ENCODE measurements around the gene OAT. TPM values are rescaled to one million over a fixed set of nuclear protein-coding genes. Genes with fewer than 3 reads are reported as not detected.
A peak's percentile ranks its signal among the peaks of the same experiment; 100 is the strongest.

OAT gene
- total and polyA plus RNA-seq, 3 donors from 2014 or later = 110 to 129 (median 115) TPM

DNA sequence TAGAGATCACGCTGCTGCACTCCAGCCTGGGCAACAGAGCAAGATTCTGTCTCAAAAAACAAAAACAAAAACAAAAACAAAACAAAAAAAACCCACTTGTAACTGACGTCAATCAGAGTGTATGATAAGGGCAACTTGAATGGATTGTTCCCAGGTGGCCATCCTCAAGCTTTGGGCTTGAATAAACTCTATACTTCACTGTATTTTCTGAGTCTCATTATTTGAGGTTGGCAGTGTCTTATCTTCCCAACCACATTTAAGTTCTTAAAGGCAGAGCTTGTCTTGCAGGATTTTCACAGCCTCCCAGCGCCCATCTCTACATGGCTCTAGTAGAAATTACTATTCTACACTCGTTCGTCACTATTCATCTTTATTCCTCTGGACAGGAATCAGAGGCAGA, 5.1 kb upstream of the OAT start:
- no peak overlapping the region for H3K4me3 ChIP-seq
- no peak for DNase-seq
- H3K27me3 ChIP-seq = no peaks in the 10 kb centered on the region
- no peak for TF ChIP-seq POLR2A (IDR thresholded peaks at IDR 0.05)
- TF ChIP-seq, protein P1, sequence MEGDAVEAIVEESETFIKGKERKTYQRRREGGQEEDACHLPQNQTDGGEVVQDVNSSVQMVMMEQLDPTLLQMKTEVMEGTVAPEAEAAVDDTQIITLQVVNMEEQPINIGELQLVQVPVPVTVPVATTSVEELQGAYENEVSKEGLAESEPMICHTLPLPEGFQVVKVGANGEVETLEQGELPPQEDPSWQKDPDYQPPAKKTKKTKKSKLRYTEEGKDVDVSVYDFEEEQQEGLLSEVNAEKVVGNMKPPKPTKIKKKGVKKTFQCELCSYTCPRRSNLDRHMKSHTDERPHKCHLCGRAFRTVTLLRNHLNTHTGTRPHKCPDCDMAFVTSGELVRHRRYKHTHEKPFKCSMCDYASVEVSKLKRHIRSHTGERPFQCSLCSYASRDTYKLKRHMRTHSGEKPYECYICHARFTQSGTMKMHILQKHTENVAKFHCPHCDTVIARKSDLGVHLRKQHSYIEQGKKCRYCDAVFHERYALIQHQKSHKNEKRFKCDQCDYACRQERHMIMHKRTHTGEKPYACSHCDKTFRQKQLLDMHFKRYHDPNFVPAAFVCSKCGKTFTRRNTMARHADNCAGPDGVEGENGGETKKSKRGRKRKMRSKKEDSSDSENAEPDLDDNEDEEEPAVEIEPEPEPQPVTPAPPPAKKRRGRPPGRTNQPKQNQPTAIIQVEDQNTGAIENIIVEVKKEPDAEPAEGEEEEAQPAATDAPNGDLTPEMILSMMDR (IDR thresholded peaks at IDR 0.05) = no peak
- no peaks in the 10 kb centered on the region for H3K36me3 ChIP-seq (ENCODE audit: low read depth, missing control alignments)
- intact Hi-C loops (cut with DNase I; ENCODE audit: low total_unique reads) = no loop called here
- no peaks in the 10 kb centered on the region for H3K9me3 ChIP-seq
- H3K27ac ChIP-seq = no peak overlapping the region
- peaks cover 17% of the 10 kb centered on the region for H3K4me1 ChIP-seq
- 81 to 86% methylated on average over 5 of the region's 5 CpGs for WGBS, 2 donors

DNA sequence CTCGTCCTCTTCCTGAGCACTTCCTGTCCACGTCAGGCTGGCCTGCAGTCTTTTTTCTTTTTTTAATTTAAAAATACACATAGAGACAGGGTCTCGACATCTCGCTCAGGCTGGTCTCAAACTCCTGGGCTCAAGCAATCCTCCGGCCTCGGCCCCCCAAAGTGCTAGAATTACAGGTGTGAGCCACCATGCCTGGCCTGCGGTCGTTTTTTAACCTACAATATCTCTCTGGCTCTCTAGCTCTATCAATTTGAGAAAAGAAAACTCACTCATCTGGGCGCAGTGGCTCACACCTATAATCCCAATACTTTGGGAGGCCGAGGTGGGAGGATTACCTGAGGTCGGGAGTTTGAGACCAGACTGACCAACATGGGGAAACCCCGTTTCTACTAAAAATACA, 4.0 kb upstream of the OAT start:
- TF ChIP-seq, protein P1 (IDR thresholded peaks at IDR 0.05) = no peak
- no peak for TF ChIP-seq POLR2A (IDR thresholded peaks at IDR 0.05)
- H3K36me3 ChIP-seq (ENCODE audit: low read depth, missing control alignments) = no peaks in the 10 kb centered on the region
- H3K27ac ChIP-seq = no peak overlapping the region
- intact Hi-C loops (cut with DNase I; ENCODE audit: low total_unique reads) = no loop called here
- H3K4me1 ChIP-seq = peaks cover 17% of the 10 kb centered on the region
- DNase-seq = no peak
- no peak overlapping the region for H3K4me3 ChIP-seq
- H3K9me3 ChIP-seq = no peaks in the 10 kb centered on the region
- 88 to 92% methylated on average over 12 of the region's 12 CpGs for WGBS, 2 donors
- H3K27me3 ChIP-seq = no peaks in the 10 kb centered on the region

DNA sequence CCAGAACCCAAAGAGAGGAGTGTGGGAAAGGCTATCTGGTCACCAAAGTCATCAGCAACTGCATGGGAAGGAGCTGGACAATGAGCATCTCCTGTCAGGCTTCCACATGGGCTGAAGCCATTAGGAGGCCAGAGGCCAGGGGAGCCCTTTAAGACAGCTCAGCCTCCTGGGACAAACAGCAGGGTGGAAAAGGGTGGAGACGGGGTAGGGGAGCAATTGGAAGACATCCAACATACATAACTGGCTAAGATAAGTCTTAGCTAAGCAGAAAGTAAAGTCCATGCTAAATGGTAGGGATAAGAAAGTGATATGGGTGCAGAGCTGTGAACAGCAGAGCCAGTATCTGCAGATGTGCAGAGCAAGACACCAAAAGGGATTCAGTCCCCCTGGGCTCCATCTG, 1.5 kb upstream of the OAT start:
- Histone ChIP-seq H3K4me3 (no peak overlapping the region), H3K4me1 (peaks cover 27% of the 10 kb centered on the region), H3K9me3 (no peaks in the 10 kb centered on the region), H3K27ac (no peak overlapping the region), H3K36me3 (ENCODE audit: low read depth, missing control alignments) (no peaks in the 10 kb centered on the region), H3K27me3 (no peaks in the 10 kb centered on the region)
- TF ChIP-seq, protein P1 (IDR thresholded peaks at IDR 0.05) = no peak
- TF ChIP-seq POLR2A (IDR thresholded peaks at IDR 0.05) = no peak
- 29 to 33% methylated on average over 1 of the region's 1 CpG for WGBS, 2 donors
- no peak for DNase-seq
- intact Hi-C loops (cut with DNase I; ENCODE audit: low total_unique reads) = no loop called here

DNA sequence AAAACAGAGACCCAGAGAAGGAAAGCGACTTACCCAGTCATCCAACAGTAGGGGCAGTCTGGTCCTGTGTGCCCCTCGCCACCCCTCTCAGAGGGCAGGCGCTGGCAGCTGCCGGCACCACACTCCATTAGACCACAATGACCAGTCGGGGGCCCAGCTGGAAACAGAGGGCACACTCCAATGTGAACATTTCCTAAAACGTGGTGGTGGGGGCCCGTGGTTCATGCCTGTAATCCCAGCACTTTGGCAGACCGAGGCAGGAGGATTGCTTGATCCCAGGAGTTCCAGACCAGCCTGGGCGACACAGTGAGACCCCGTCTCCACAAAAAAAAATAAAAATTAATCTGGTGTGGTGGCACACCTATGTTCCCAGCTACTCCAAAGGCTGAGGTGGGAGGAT, 912 bp upstream of the OAT start:
- Histone ChIP-seq H3K36me3 (ENCODE audit: low read depth, missing control alignments) (no peaks in the 10 kb centered on the region), H3K27me3 (no peaks in the 10 kb centered on the region), H3K9me3 (no peaks in the 10 kb centered on the region), H3K4me3 (peak overlapping the region in 1 of 2 donors; percentile 87), H3K4me1 (peaks cover 31% of the 10 kb centered on the region), H3K27ac (peak overlapping the region in 1 of 2 donors; percentile 90)
- no peak for DNase-seq
- TF ChIP-seq, protein P1 (IDR thresholded peaks at IDR 0.05) = no peak
- no peak for TF ChIP-seq POLR2A (IDR thresholded peaks at IDR 0.05)
- 67 to 74% methylated on average over 10 of the region's 10 CpGs for WGBS, 2 donors
- intact Hi-C loops (cut with DNase I; ENCODE audit: low total_unique reads) = no loop called here

DNA sequence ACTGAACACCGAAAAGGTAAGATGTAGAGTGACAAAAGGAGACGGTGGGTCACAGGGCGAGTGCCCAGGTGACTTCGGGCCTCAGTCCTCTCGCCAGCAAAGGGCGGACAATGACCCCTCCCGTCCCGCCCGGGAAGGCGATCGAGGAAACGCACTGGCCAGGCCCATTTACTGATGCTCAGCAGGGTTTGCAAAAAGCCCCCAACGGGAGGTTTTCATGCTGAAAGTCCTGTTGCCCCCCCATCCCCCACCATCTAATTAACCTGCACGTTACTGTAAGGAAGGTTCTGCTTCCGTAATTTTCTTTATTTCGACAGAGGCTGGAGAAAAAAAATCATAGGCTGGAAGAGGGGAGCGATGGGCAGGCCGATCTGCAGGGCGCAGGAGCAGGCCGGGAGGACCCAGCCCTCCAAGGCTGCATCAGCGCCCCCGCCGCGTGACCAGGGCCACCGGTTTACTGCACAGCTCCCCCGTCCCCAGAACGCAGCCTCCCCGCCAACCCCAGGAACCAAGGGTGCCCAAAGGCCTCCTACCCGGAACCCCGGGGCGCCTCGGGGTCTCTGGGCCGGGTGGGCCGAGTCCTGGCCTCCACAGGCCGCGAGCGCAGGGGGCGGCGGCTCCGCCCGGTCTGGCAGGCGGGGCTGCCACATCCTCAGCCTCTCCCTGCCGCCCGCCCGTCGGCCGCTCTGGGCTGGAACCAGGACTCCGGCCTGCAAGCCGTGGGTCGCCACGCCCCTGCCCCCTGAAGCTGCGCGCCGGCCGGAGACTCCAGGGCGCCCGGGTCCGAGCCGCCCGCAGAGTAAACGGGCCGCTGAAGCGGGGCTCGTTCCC, 613 bp downstream of the OAT start:
- H3K27ac ChIP-seq = peak overlapping the region; percentile 90 to 97
- H3K36me3 ChIP-seq (ENCODE audit: low read depth, missing control alignments) = no peaks in the 10 kb centered on the region
- H3K9me3 ChIP-seq = no peaks in the 10 kb centered on the region
- intact Hi-C loops (cut with DNase I; ENCODE audit: low total_unique reads) = no loop called here
- 1 to 3% methylated on average over 19 to 64 of the region's 64 CpGs for WGBS, 2 donors
- peak overlapping the region; percentile 87 to 91 for H3K4me3 ChIP-seq
- H3K4me1 ChIP-seq = peaks cover 44% of the 10 kb centered on the region
- peak; percentile 56 for DNase-seq
- TF ChIP-seq, protein P1 (IDR thresholded peaks at IDR 0.05) = no peak
- no peak for TF ChIP-seq POLR2A (IDR thresholded peaks at IDR 0.05)
- H3K27me3 ChIP-seq = no peaks in the 10 kb centered on the region

All from testis (tissue), 3 donors.